H1 (cell line): ENCODE results near the gene CAPNS1. TPM values are rescaled to one million over a fixed set of nuclear protein-coding genes. Genes with fewer than 3 reads are reported as not detected.

Experiments used
- CTCF ChIA-PET: fragments of 300-600 bp; sonication (Branson Sonifier 250); formaldehyde crosslinking; loops from one replicate; lab custom pipeline; 2021; ENCODE audit not compliant: partially characterized antibody; lab: Charles Lee
- POLR2A ChIA-PET: fragments of 300-600 bp; sonication (Branson Sonifier 250); formaldehyde crosslinking; loops from one replicate; lab custom pipeline; 2021; ENCODE audit warnings: inconsistent platforms; ENCODE audit not compliant: partially characterized antibody; lab: Charles Lee
- DNase-seq, 2 experiments: peaks; one replicate each; pipeline versions ENCODE4 v3.0.0 to v3.0.0-alpha.2; 2010 to 2022; ENCODE audit warnings: low spot score in 2 of 2, low read depth in 1 of 2, mixed read lengths in 1 of 2
- FAIRE-seq: peaks from 2 replicates; lab custom pipeline; 2011; peaks lifted over from hg19 to GRCh38; lab: Jason Lieb, UNC
- H2AFZ ChIP-seq: 2 replicates; pipeline ENCODE4 v1.8.1; 2012; ENCODE audit warnings: low read length, inconsistent platforms
- H2AK5ac ChIP-seq: 2 replicates; pipeline ENCODE4 v1.6.1; 2013; ENCODE audit warnings: low read depth, low read length
- H2BK120ac ChIP-seq: replicated peaks from 2 replicates; pipeline ENCODE3; 2013; ENCODE audit warnings: low read depth, low read length, inconsistent platforms
- H2BK12ac ChIP-seq: 2 replicates; pipeline ENCODE4 v1.6.1; 2013; ENCODE audit warnings: low read depth, low read length
- H2BK15ac ChIP-seq: 2 replicates; pipeline ENCODE4 v1.6.1; 2013; ENCODE audit warnings: low read length
- H2BK20ac ChIP-seq: 2 replicates; pipeline ENCODE4 v1.6.1; 2013; ENCODE audit warnings: low read length
- H2BK5ac ChIP-seq: 2 replicates; pipeline ENCODE4 v1.6.1; 2013; ENCODE audit warnings: low read depth, low read length
- H3K14ac ChIP-seq: 2 replicates; pipeline ENCODE4 v1.6.1; 2013; ENCODE audit warnings: inconsistent platforms; ENCODE audit not compliant: insufficient read length
- H3K18ac ChIP-seq: 2 replicates; pipeline ENCODE4 v1.6.1; 2013; ENCODE audit warnings: low read length; ENCODE audit errors: extremely low read depth
- H3K23ac ChIP-seq: 2 replicates; pipeline ENCODE4 v1.6.1; 2013; ENCODE audit warnings: inconsistent platforms; ENCODE audit not compliant: insufficient read length
- H3K23me2 ChIP-seq: 2 replicates; pipeline ENCODE4 v1.6.1; 2013; ENCODE audit warnings: low read depth, low read length
- H3K27ac ChIP-seq: 2 replicates; pipeline ENCODE4 v1.6.1; 2011; ENCODE audit warnings: low read depth, low read length, inconsistent platforms
- H3K27me3 ChIP-seq, 4 experiments: replicated peaks in 1 of 4; 1 replicate in 1 of 4; 2 replicates in 3 of 4; pipeline versions ENCODE4 v1.6.1 to v1.8.1; 2011 to 2013; ENCODE audit warnings: low read length in 3 of 4, mild to moderate bottlenecking in 3 of 4, inconsistent platforms in 2 of 4, mixed read lengths in 2 of 4, moderate library complexity in 1 of 4; ENCODE audit not compliant: control insufficient read depth in 3 of 4, insufficient read depth in 3 of 4; ENCODE audit errors: extremely low read depth in 1 of 4
- H3K36me3 ChIP-seq, 4 experiments: 2 replicates each; pipeline versions ENCODE4 v1.6.1 to v1.8.1; 2011 to 2013; ENCODE audit warnings: mild to moderate bottlenecking in 4 of 4, low read length in 3 of 4, moderate library complexity in 2 of 4, control low read depth in 1 of 4, inconsistent platforms in 1 of 4; ENCODE audit not compliant: insufficient read depth in 4 of 4, control insufficient read depth in 2 of 4
- H3K4ac ChIP-seq: replicated peaks from 2 replicates; pipeline ENCODE3; 2013; ENCODE audit warnings: low read length, low read depth, mixed read lengths, inconsistent platforms; ENCODE audit not compliant: insufficient read length
- H3K4me1 ChIP-seq, 4 experiments: replicated peaks in 1 of 4; 1 replicate in 1 of 4; 2 replicates in 3 of 4; pipeline versions ENCODE4 v1.6.1 to v1.8.1; 2011 to 2013; ENCODE audit warnings: low read length in 3 of 4, inconsistent platforms in 2 of 4, mixed read lengths in 1 of 4; ENCODE audit not compliant: insufficient read depth in 4 of 4, control insufficient read depth in 3 of 4
- H3K4me2 ChIP-seq, 2 experiments: 2 replicates each; pipeline versions ENCODE4 v1.6.1 to v1.8.1; 2011 to 2013; ENCODE audit warnings: low read depth in 2 of 2, low read length in 2 of 2, control low read depth in 1 of 2, inconsistent platforms in 1 of 2, mild to moderate bottlenecking in 1 of 2; ENCODE audit not compliant: insufficient read depth in 1 of 2
- H3K4me3 ChIP-seq, 4 experiments: fragments of 200-600, 300-600 bp in 1 of 4; sonication (generic), shearing (Covaris generic), sonication (Bioruptor Twin) in 1 of 4; 2 replicates each; pipeline versions ENCODE4 v1.5.1 to v1.8.1; 2011 to 2016; ENCODE audit warnings: low read length in 4 of 4, low read depth in 3 of 4, control low read depth in 2 of 4, inconsistent platforms in 2 of 4, mild to moderate bottlenecking in 2 of 4, mixed read lengths in 1 of 4, moderate library complexity in 1 of 4; ENCODE audit not compliant: insufficient read depth in 2 of 4; ENCODE audit errors: extremely low read depth in 1 of 4
- H3K56ac ChIP-seq: replicated peaks from 2 replicates; pipeline ENCODE3; 2013; ENCODE audit warnings: low read depth, mild to moderate bottlenecking, mixed read lengths, low read length, inconsistent platforms; ENCODE audit not compliant: insufficient read length
- H3K79me1 ChIP-seq: 2 replicates; pipeline ENCODE4 v1.6.1; 2013; ENCODE audit warnings: low read depth, low read length, control low read depth
- H3K79me2 ChIP-seq, 2 experiments: 2 replicates each; pipeline versions ENCODE4 v1.6.1 to v1.8.1; 2012 to 2013; ENCODE audit warnings: low read length in 2 of 2, mild to moderate bottlenecking in 2 of 2, inconsistent platforms in 1 of 2; ENCODE audit not compliant: insufficient read depth in 2 of 2, control insufficient read depth in 1 of 2
- H3K9ac ChIP-seq, 4 experiments: replicated peaks in 1 of 4; 1 replicate in 1 of 4; 2 replicates in 3 of 4; pipeline versions ENCODE4 v1.6.1 to v1.8.1; 2011 to 2013; ENCODE audit warnings: low read depth in 3 of 4, low read length in 3 of 4, control low read depth in 2 of 4, mild to moderate bottlenecking in 2 of 4, moderate library complexity in 2 of 4, inconsistent platforms in 1 of 4; ENCODE audit errors: extremely low read depth in 1 of 4
- H3K9me3 ChIP-seq, 2 experiments: 2 replicates each; pipeline versions ENCODE4 v1.6.1 to v1.8.1; 2012 to 2013; ENCODE audit warnings: mild to moderate bottlenecking in 2 of 2, moderate library complexity in 2 of 2, control low read depth in 1 of 2, inconsistent platforms in 1 of 2, low read depth in 1 of 2, low read length in 1 of 2, mixed read lengths in 1 of 2; ENCODE audit not compliant: insufficient read depth in 2 of 2
- H4K20me1 ChIP-seq, 2 experiments: replicated peaks in 1 of 2; 2 replicates each; pipeline versions ENCODE3 to v1.8.1; 2011 to 2013; ENCODE audit warnings: inconsistent platforms in 2 of 2, low read length in 2 of 2, mild to moderate bottlenecking in 1 of 2; ENCODE audit not compliant: insufficient read depth in 2 of 2, control insufficient read depth in 1 of 2
- H4K5ac ChIP-seq: 2 replicates; pipeline ENCODE4 v1.6.1; 2013; ENCODE audit warnings: low read length, low read depth, mixed read lengths, inconsistent platforms; ENCODE audit not compliant: insufficient read length
- H4K8ac ChIP-seq: 2 replicates; pipeline ENCODE4 v1.8.0; 2013; ENCODE audit warnings: mild to moderate bottlenecking, moderate library complexity, low read length, inconsistent platforms; ENCODE audit not compliant: insufficient read depth; ENCODE audit errors: extremely low read depth
- H4K91ac ChIP-seq: replicated peaks from 2 replicates; pipeline ENCODE3; 2013; ENCODE audit warnings: low read length, mixed read lengths, inconsistent platforms; ENCODE audit not compliant: insufficient read length
- BACH1 ChIP-seq: IDR thresholded peaks from 2 replicates; pipeline ENCODE4 v1.6.1; 2012; ENCODE audit warnings: low read length, improper control_type of control experiment
- CBX5 ChIP-seq: fragments of 300-800, 300-1000 bp; sonication (generic); IDR thresholded peaks from 2 replicates; pipeline ENCODE4 v1.7.1; 2016; ENCODE audit warnings: antibody characterized with exemption, low read length, low read depth
- EGR1 ChIP-seq: IDR thresholded peaks from 2 replicates; pipeline ENCODE4 v1.6.1; 2011; ENCODE audit warnings: low read depth, low read length, borderline replicate concordance
- HDAC2 ChIP-seq, 2 experiments: fragments of 300-600 bp in 1 of 2; sonication (generic) in 1 of 2; IDR thresholded peaks; 2 replicates each; pipeline ENCODE4 v1.6.1; 2011 to 2012; ENCODE audit warnings: low read depth in 2 of 2, low read length in 2 of 2, mild to moderate bottlenecking in 2 of 2, moderate library complexity in 2 of 2, borderline replicate concordance in 1 of 2, inconsistent platforms in 1 of 2
- JUN ChIP-seq: IDR thresholded peaks from 2 replicates; pipeline ENCODE4 v1.6.1; 2011; ENCODE audit warnings: low read depth, mild to moderate bottlenecking, improper control_type of control experiment, low read length
- MAFK ChIP-seq: IDR thresholded peaks from 2 replicates; pipeline ENCODE4 v1.6.1; 2012; ENCODE audit warnings: low read depth, mild to moderate bottlenecking, improper control_type of control experiment, low read length
- POLR2AphosphoS5 ChIP-seq: IDR thresholded peaks from 2 replicates; pipeline ENCODE4 v1.6.1; 2011; ENCODE audit warnings: low read depth, low read length
- POU5F1 ChIP-seq: IDR thresholded peaks from 2 replicates; pipeline ENCODE4 v1.6.1; 2011; ENCODE audit warnings: low read depth, mild to moderate bottlenecking, low read length, moderate library complexity
- SAP30 ChIP-seq: fragments of 300-600 bp; sonication (generic); IDR thresholded peaks from 2 replicates; pipeline ENCODE4 v1.7.1; 2012; ENCODE audit warnings: low read length, moderate library complexity, mild to moderate bottlenecking, inconsistent platforms; ENCODE audit not compliant: insufficient read depth, insufficient replicate concordance
- SRF ChIP-seq: IDR thresholded peaks from 2 replicates; pipeline ENCODE4 v1.6.1; 2011; ENCODE audit warnings: mild to moderate bottlenecking, low read depth, low read length, moderate library complexity
- WGBS, 2 experiments: shearing (Covaris generic) in 1 of 2; methylation state at CpG; one replicate each; pipeline versions ENCODE4 v1.1.6 to v1.1.7; 2013 to 2015; ENCODE audit warnings: low lambda C conversion rate in 2 of 2, mixed read lengths in 2 of 2, inconsistent platforms in 1 of 2, low coverage in 1 of 2, missing lambda C conversion rate in 1 of 2; ENCODE audit not compliant: insufficient replicate concordance in 2 of 2, insufficient coverage in 1 of 2, insufficient read length in 1 of 2; ENCODE audit errors: extremely low coverage in 1 of 2, missing lambda C conversion rate in 1 of 2; 5-methylcytosine and 5-hydroxymethylcytosine counted together
- polyA plus RNA-seq, 7 experiments: library from polyadenylated mRNA; depleted of rRNA in 3 of 7; stranded (reverse) in 5 of 7; unstranded in 2 of 7; fragments of >200 nt in 5 of 7; fragments of 200-250 nt in 2 of 7; gene quantifications; 1 replicate in 5 of 7; 2 replicates in 1 of 7; 4 replicates in 1 of 7; pipeline versions ENCODE4 v1.2.1 to v1.2.3, GENCODE V29; 2011 to 2013; ENCODE audit warnings: missing spikeins in 2 of 7, mixed read lengths in 2 of 7
- total RNA-seq: library from RNA; stranded (reverse); fragmentation: NEBNext Ultra II Directional; extraction: Animal tissue kit (Norgen Biotek cat#: 25700); gene quantifications from 2 replicates; pipeline ENCODE4 v1.2.1, GENCODE V29; 2021

Gene CAPNS1
- total and polyA plus RNA-seq, 2 of the 8 experiments (the other 6 are each of a cell fraction or from before 2014, with no cell fraction given) = 382 to 438 TPM

GRCh38 chr19:36099166-36099785 lies 40.6 kb upstream of the CAPNS1 start:
- Histone ChIP-seq H2BK5ac (no peak overlapping the region), H4K20me1 (peaks cover 0 to 3% of the 10 kb centered on the region in 2 experiments), H4K8ac (no peak overlapping the region), H2BK20ac (no peak overlapping the region), H3K79me2 (no peaks in the 10 kb centered on the region), H3K23ac (no peak overlapping the region), H2AFZ (no peak overlapping the region), H3K56ac (no peak overlapping the region), H2BK120ac (no peak overlapping the region), H2BK12ac (no peak overlapping the region), H3K14ac (no peak overlapping the region), H2BK15ac (no peak overlapping the region), H3K27me3 (no peaks in the 10 kb centered on the region), H4K5ac (no peak overlapping the region), H3K9ac (no peak overlapping the region), H3K23me2 (no peaks in the 10 kb centered on the region), H3K79me1 (no peaks in the 10 kb centered on the region), H2AK5ac (no peak overlapping the region), H3K4me1 (no peaks in the 10 kb centered on the region), H3K27ac (no peak overlapping the region), H3K4me3 (no peak overlapping the region), H3K18ac (no peak overlapping the region), H3K36me3 (peaks cover 21 to 65% (median 49%) of the 10 kb centered on the region in 4 experiments), H4K91ac (no peak overlapping the region), H3K4me2 (no peak overlapping the region), H3K9me3 (no peaks in the 10 kb centered on the region), H3K4ac (no peak overlapping the region)
- POLR2A ChIA-PET = interaction anchor here (1.5 to 2.8 kb wide), 3 partner anchors 10 to 15 kb away, joined by 3 to 9 read pairs (median 4); partner anchors contain the start of gene OVOL3
- DNase-seq = no peak
- WGBS, 2 experiments = 92% methylated on average over 17 of the region's 19 CpGs; no CpG with 5 or more reads in 1 of the 2 experiments
- no peak for FAIRE-seq
- CTCF ChIA-PET = interaction anchor here (1.0 to 1.6 kb wide), 2 partner anchors 32 to 34 kb away, joined by 3 read pairs; no protein-coding TSS in a partner anchor
- no peak for TF ChIP-seq SAP30
- TF ChIP-seq SRF = no peak
- TF ChIP-seq EGR1 = no peak
- no peak for TF ChIP-seq HDAC2 (IDR thresholded peaks at IDR 0.05; ENCODE audit: borderline replicate concordance in 1 of 2, low read depth in 2 of 2, low read length in 2 of 2)
- TF ChIP-seq POU5F1 = no peak
- TF ChIP-seq MAFK = no peak
- no peak for TF ChIP-seq CBX5
- no peak for TF ChIP-seq BACH1
- TF ChIP-seq POLR2AphosphoS5 = no peak
- no peak for TF ChIP-seq JUN
